GM23248 (cell line): ENCODE results near the gene GGCT. TPM values are rescaled to one million over a fixed set of nuclear protein-coding genes. Genes with fewer than 3 reads are reported as not detected.
A peak's percentile ranks its signal among the peaks of the same experiment; 100 is the strongest.

Experiments
- DNase-seq: peaks from one replicate; pipeline ENCODE4 v3.0.0-alpha.2; 2015
- H2AFZ ChIP-seq: fragments of 200-600 bp; sonication (generic); 2 replicates; pipeline ENCODE4 v1.6.1; 2016; ENCODE audit warnings: antibody characterized with exemption
- H3F3A ChIP-seq: fragments of 200-600 bp; sonication (generic); 2 replicates; pipeline ENCODE4 v1.6.1; 2016; ENCODE audit warnings: mild to moderate bottlenecking, antibody characterized with exemption, mixed run types; ENCODE audit not compliant: insufficient read depth
- H3K27ac ChIP-seq: fragments of 200-600 bp; sonication (generic); 2 replicates; pipeline ENCODE4 v1.5.1; 2016; ENCODE audit warnings: mild to moderate bottlenecking
- H3K27me3 ChIP-seq: fragments of 200-600 bp; sonication (generic); replicated peaks from 2 replicates; pipeline ENCODE4 v1.6.1; 2016; ENCODE audit warnings: mild to moderate bottlenecking; ENCODE audit not compliant: insufficient read depth
- H3K36me3 ChIP-seq: fragments of 200-600 bp; sonication (generic); 2 replicates; pipeline ENCODE4 v1.6.1; 2016; ENCODE audit warnings: low read depth, mild to moderate bottlenecking
- H3K4me1 ChIP-seq: fragments of 200-600 bp; sonication (generic); 2 replicates; pipeline ENCODE4 v1.6.1; 2016; ENCODE audit warnings: mild to moderate bottlenecking; ENCODE audit not compliant: insufficient read depth
- H3K4me2 ChIP-seq: fragments of 200-600 bp; sonication (generic); one replicate; pipeline ENCODE4 v1.6.1; 2016; ENCODE audit warnings: mild to moderate bottlenecking; ENCODE audit not compliant: unreplicated experiment
- H3K4me3 ChIP-seq: fragments of 200-600 bp; sonication (generic); 2 replicates; pipeline ENCODE4 v1.5.1; 2016; ENCODE audit warnings: mild to moderate bottlenecking
- H3K79me2 ChIP-seq: fragments of 200-600 bp; sonication (generic); 2 replicates; pipeline ENCODE4 v1.6.1; 2016; ENCODE audit warnings: mild to moderate bottlenecking; ENCODE audit not compliant: insufficient read depth
- H3K9ac ChIP-seq: fragments of 200-600 bp; sonication (generic); 2 replicates; pipeline ENCODE4 v1.6.1; 2016; ENCODE audit warnings: mild to moderate bottlenecking
- H3K9me2 ChIP-seq: fragments of 200-600 bp; sonication (generic); 2 replicates; pipeline ENCODE4 v1.6.1; 2016; ENCODE audit warnings: mixed run types, mild to moderate bottlenecking, moderate library complexity; ENCODE audit not compliant: insufficient read depth
- H3K9me3 ChIP-seq: fragments of 200-600 bp; sonication (generic); one replicate; pipeline ENCODE4 v1.6.1; 2017; ENCODE audit warnings: low read depth
- H4K20me1 ChIP-seq: fragments of 200-600 bp; sonication (generic); 2 replicates; pipeline ENCODE4 v1.6.0; 2016; ENCODE audit not compliant: insufficient read depth
- EZH2 ChIP-seq: fragments of 200-600 bp; sonication (generic); IDR thresholded peaks from 2 replicates; pipeline ENCODE4 v1.6.1; 2018; ENCODE audit warnings: antibody characterized with exemption, mild to moderate bottlenecking; ENCODE audit not compliant: insufficient read depth, poor library complexity, severe bottlenecking
- EZH2phosphoT487 ChIP-seq: fragments of 200-600 bp; sonication (generic); IDR thresholded peaks from 2 replicates; pipeline ENCODE4 v1.6.1; 2018; ENCODE audit warnings: antibody characterized with exemption, moderate library complexity, mild to moderate bottlenecking, low read depth; ENCODE audit not compliant: insufficient read depth
- WGBS, 2 experiments: methylation state at CpG; one replicate each; pipeline ENCODE4 v1.1.6; 2015 to 2017; ENCODE audit warnings: low lambda C conversion rate in 2 of 2, low coverage in 1 of 2; ENCODE audit errors: missing lambda C conversion rate in 2 of 2; 5-methylcytosine and 5-hydroxymethylcytosine counted together
- in situ Hi-C: fragments of 300-500 bp; cut with MboI; formaldehyde crosslinking; loops from 2 replicates; pipeline ENCODE4 v1.15.0; 2020
- polyA plus RNA-seq: library from polyadenylated mRNA; unstranded; fragments of >200 nt; fragmentation: Nextera tagmentation; extraction: Ambion mirVana; gene quantifications from 2 replicates; pipeline ENCODE4 v1.2.1, GENCODE V29; 2016
- total RNA-seq: library from RNA; depleted of rRNA; stranded (reverse); fragments of >200 nt; shearing (Covaris generic); gene quantifications from 2 replicates; pipeline ENCODE4 v1.2.3, GENCODE V29; 2014

The GGCT gene
- total and polyA plus RNA-seq, 2 experiments from 2014 or later, result 31.3 to 47.9 TPM

- H3K27ac ChIP-seq, result no peak overlapping the region
- peaks cover 52% of the 10 kb centered on the region for H3K4me1 ChIP-seq
Observed at GRCh38 chr7:30463405-30464145, 41.1 kb downstream of the GGCT start.

GRCh38 chr7:30462179-30462578 is 42.5 kb downstream of the GGCT start:
- Histone ChIP-seq H3K4me1 (peaks cover 51% of the 10 kb centered on the region), H3K9ac (no peak overlapping the region), H3K27ac (no peak overlapping the region), H3K36me3 (no peaks in the 10 kb centered on the region), H3K4me3 (no peak overlapping the region), H3K4me2 (no peak overlapping the region), H3F3A (peaks cover 42% of the 10 kb centered on the region), H2AFZ (no peak overlapping the region), H3K9me2 (no peaks in the 10 kb centered on the region), H3K79me2 (peaks cover 47% of the 10 kb centered on the region), H3K27me3 (no peaks in the 10 kb centered on the region), H3K9me3 (no peaks in the 10 kb centered on the region), H4K20me1 (no peaks in the 10 kb centered on the region)
- WGBS, 2 experiments, result 100% methylated on average over 1 of the region's 1 CpG
- TF ChIP-seq EZH2phosphoT487 (no peak), EZH2 (no peak)
- in situ Hi-C loops, result no loop called here
- DNase-seq, result no peak

More at GRCh38 chr7:30463405-30464145, 41.1 kb downstream of the GGCT start:
- peaks cover 61% of the 10 kb centered on the region for H3K79me2 ChIP-seq
- no peak overlapping the region for H3K9ac ChIP-seq
- no peak overlapping the region for H3K4me3 ChIP-seq
- H3K4me2 ChIP-seq, result no peak overlapping the region
- H4K20me1 ChIP-seq, result no peaks in the 10 kb centered on the region
- no peaks in the 10 kb centered on the region for H3K9me3 ChIP-seq
- no peaks in the 10 kb centered on the region for H3K27me3 ChIP-seq
- TF ChIP-seq EZH2phosphoT487 (no peak), EZH2 (no peak)
- WGBS, 2 experiments, result 73 to 79% methylated on average over 6 of the region's 6 CpGs
- no peaks in the 10 kb centered on the region for H3K9me2 ChIP-seq
- no peaks in the 10 kb centered on the region for H3K36me3 ChIP-seq
- no peak for DNase-seq
- in situ Hi-C loops, result no loop called here
- H2AFZ ChIP-seq, result no peak overlapping the region
- peaks cover 45% of the 10 kb centered on the region for H3F3A ChIP-seq

DNA sequence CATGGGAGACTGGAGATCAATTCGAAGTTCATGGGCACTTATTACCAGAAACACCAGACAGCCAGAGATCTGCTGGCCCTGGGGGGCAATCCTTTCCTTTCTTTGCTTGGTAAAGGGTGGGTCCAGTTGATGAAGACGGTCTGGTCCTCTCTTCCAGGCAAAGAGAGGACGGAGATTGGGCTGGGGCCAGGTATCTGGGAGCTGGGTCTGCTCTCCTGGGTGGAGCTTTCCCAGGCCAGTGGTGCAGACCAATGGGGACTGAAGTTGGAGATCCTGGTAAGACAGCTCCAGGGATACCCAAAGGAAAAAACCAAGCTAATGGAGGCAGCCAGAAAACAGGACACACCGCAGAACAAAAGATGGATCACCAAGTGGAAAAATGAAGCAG is 44.4 kb downstream of the GGCT start:
- H3K79me2 ChIP-seq, result peaks cover 32% of the 10 kb centered on the region
- H3K27me3 ChIP-seq, result no peaks in the 10 kb centered on the region

GRCh38 chr7:30459591-30460245 is 44.9 kb downstream of the GGCT start:
- in situ Hi-C loops, result no loop called here
- Histone ChIP-seq H3K9ac (peak overlapping the region; percentile 68), H2AFZ (peak overlapping the region; percentile 53), H3K9me3 (no peaks in the 10 kb centered on the region), H3K4me1 (peaks cover 34% of the 10 kb centered on the region), H3K79me2 (peaks cover 26% of the 10 kb centered on the region), H4K20me1 (no peaks in the 10 kb centered on the region), H3K9me2 (no peaks in the 10 kb centered on the region), H3K36me3 (peaks cover 4% of the 10 kb centered on the region; the same call in 1 of the 2 replicates), H3K4me3 (peak overlapping the region; percentile 58), H3K27me3 (no peaks in the 10 kb centered on the region), H3K27ac (peak overlapping the region; percentile 87), H3F3A (peaks cover 28% of the 10 kb centered on the region), H3K4me2 (peak overlapping the region; percentile 74)
- WGBS, 2 experiments, result 1 to 3% methylated on average over 9 of the region's 9 CpGs
- peak; percentile 91 for DNase-seq
- TF ChIP-seq EZH2, result no peak
- no peak for TF ChIP-seq EZH2phosphoT487

More for the DNA sequence above, 44.4 kb downstream of the GGCT start:
- no peak for TF ChIP-seq EZH2phosphoT487
- TF ChIP-seq EZH2, result no peak
- Histone ChIP-seq H3K27ac (peak overlapping the region; percentile 87), H3K9ac (peak overlapping the region; percentile 68), H3K36me3 (peaks cover 4% of the 10 kb centered on the region; the same call in 1 of the 2 replicates), H2AFZ (peak overlapping the region; percentile 53; the same call in 1 of the 2 replicates), H3K9me2 (no peaks in the 10 kb centered on the region), H3K9me3 (no peaks in the 10 kb centered on the region), H3K4me3 (peak overlapping the region; percentile 58), H3K4me1 (peaks cover 39% of the 10 kb centered on the region), H3K4me2 (peak overlapping the region; percentile 74), H3F3A (peaks cover 34% of the 10 kb centered on the region), H4K20me1 (no peaks in the 10 kb centered on the region)
- peak; percentile 13 for DNase-seq
- 33 to 46% methylated on average over 4 of the region's 4 CpGs for WGBS, 2 experiments
- in situ Hi-C loops, result no loop called here
